ACHN (cell line): Measurements from ENCODE around the gene SFMBT1.
"Not testable (repeated sequence)": the region's sequence is repeated elsewhere in the genome, so short reads cannot be mapped to it uniquely, and the experiment has no call there.

Experiments used
- DNase-seq: peaks from one replicate; pipeline ENCODE4 v3.0.0-alpha.2; 2015
- in situ Hi-C: cut with HindIII; loops from 2 replicates; pipeline ENCODE4 v1.10.0; 2017; ENCODE audit warnings: low sequenced_read_pairs, low pct_ligation_motif_present, low pct_unique_long_range_greater_than_20kb

The SFMBT1 gene

DNA sequence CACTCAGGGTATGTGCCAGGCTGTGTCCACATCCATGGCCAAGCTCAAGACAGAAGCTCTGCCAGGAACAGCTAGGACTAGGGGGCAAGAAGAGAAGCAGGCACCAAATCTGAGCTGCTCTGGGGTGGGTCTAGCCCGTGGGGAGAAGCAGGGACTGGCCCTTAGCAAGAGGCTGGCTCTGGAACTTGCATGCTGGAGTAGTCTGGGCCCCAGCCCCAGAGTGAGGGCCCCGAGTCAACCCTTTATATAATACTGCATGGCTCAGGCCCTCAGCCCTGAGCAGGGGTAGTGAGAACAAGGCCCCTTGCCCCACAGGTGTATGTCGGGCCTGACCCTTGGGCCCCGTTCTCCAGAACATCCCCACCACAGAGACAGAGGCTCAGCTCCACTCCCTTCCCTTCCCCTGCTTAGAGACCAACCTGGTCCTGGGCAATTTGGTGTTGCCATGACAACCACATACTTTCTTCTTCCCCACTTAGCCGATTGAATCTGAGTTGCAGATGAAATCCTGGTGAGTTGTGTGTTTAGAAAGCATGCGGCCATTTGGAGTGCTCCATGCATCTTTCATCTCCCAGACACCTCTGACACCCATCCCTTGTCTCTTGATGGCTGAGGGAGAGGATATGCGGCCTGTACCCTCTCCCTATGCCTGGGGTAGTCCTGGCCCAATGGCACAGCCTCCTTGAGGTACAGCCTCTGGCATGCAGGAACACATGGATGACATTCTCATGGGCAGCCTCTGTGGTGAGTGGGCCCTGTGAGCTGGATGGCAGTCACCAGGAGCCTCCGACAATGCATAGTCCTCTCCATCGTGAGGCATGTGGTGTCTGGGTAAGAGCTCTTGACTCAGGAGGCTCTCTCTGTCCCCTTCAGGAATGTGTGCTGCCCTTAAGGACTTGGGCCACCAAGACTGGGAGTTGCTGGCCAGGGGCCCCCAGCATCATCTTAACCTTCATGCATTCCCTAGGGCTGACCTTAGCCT is 29.2 kb upstream of the SFMBT1 start:
- in situ Hi-C loops: no loop called here
- DNase-seq: no peak

DNA sequence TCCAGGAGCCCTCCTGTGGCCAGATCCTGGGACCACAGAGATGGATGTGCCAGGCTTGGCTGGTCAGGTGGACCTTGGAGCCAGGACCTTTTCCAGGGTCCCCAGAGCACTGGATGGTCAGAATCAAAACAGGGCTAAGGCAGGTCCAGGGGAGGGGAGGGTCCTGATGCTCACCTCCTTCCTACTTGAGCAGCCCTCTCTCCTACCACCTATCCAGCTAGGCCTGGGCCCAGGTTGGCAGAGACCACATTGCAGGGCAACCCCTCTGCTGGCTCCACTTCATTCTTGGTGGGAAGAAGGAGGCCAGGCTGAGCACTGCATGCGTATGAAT is 28.5 kb upstream of the SFMBT1 start:
- DNase-seq: no peak
- in situ Hi-C loops: no loop called here

DNA sequence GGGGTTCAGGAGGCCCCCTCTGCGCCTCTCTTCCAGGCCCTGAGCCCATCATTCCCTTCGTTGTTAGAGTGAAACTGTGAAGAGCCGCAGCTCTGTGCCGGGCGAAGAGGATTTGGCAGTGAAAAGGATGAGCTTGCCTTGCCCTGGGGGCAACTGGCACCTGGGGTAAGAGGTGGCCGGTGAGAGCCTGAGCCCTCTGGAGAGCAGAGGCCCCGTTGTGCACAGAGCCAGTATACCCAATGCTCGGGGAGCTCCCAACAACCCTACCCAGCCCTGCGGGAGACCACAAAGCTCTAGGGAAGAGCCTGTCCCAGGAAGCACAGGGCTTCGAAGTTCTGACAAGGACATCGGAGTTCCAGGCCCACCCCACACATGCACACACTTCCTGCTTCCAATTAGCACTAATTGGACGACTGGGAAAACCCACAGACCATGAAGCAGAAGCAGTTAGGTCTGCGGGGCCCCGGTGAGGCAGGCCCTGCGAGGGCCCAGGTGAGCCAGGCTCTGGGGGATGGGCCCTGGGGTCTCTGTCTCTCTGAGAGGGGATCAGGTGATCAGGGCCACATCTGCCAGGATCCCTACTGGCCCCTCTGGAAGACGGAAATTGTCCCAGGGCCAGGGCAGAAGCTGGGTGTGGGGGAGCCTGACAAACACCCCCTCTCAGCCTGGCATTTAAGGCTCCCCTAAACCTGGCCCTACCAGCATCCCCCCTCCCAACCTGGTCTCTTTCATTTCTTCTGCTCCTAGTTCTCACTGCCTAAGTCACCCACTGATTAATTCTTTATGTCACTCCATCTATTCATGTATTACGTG is 27.9 kb upstream of the SFMBT1 start:
- in situ Hi-C loops: no loop called here

DNA sequence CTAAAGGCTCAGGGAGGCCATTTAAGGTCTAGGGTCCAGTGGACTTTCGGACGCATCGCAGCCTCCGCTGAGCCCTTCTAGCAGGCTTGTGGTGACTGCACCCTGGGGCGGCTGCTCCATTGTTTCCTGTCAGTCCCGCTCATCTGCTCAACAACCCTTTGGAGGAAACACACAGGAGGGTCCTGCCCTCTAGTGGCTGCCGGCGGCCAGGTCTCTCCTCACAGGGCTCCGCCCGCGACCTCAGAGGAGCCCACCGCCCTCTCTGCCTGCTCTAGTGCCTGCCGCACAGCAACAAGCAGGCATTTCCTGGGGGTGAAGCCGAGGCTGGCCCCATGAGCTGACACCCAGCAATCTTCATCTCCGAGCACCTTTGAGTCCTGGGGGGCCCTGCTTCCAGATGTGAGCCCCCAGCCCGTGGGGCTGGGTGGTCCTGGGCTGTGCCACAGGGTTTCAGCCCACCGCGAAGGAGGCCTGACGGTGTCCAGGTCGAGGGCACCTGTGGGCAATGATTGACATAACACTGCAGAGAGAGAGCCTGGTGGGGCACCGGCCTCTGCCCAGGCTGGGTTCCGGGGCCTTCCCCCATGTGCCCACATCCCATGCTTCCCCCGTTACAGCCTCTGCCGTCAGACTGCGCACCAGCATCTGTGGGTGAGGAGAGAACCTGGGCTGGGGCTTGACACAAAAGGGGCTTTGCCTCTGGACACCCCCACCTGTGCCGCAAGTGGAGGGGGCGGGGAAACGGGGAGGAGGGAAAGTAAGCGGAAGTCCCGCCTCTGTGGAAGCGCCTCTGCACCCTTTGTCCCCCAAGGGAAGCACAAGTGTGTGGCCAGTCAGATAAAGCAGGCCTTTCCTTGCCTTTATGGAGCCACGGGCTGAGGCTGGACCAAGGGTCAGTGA is 27.0 kb upstream of the SFMBT1 start:
- DNase-seq: peak; percentile 64
- in situ Hi-C loops: no loop called here

More for the DNA sequence above, 27.9 kb upstream of the SFMBT1 start:
- DNase-seq: no peak

DNA sequence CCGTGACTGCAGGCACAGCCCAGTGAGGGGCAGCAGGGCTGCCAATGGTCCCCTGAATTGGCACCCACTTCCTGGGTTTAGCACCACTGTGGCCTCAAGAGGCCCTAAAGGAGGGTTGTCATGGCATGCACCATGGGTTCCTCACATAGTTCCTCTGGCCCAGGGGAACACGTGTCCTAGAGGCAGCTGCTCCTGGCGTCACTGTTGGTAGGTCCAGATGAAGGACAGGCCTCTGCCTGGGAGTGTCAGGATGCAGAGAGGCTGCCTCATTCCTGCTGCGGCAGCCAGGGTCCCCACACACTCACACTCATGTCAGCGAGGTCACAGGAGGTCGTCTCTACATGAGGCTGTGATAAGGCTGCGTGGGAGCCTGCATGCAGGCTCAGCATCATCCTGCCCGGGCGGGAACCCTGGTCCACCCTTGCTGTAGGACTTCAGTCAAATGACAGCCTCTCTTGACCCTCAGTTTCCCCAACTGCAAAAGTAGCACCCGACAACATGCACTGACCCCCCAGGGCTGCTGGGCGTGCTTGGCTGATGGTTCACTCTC is 26.1 kb upstream of the SFMBT1 start:
- in situ Hi-C loops: no loop called here
- DNase-seq: no peak

DNA sequence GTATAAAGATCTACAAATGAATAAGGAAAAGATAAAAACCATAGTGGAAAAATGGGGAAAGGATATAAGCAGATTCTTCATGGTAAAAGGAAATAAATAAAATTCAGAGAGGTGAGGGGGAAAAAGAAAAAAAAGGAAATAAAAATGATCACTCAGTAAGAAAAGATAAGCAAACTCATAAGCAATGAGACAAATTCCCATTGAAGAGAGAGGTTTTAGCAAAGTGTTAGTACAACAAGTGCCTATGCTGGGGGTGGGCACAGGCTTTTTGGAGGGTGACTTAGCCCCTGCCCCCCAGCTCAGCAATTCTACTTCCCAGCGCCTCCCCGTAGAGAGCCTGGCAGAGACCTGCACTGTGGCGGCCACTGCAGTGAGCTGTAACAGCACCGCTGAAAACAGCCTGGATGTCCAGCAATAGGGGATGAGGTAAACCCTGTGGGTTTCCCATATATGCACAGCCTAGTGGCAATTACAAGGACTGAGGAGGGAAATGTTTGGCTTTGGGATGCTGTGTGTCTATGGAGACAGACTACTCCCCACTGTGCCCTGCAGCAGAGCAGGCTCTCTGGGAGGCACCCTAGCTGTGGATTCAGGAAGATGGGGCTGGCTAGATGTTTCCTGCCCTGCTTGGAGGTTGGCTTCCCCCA is 23.7 kb upstream of the SFMBT1 start:
- in situ Hi-C loops: no loop called here
- no peak for DNase-seq

DNA sequence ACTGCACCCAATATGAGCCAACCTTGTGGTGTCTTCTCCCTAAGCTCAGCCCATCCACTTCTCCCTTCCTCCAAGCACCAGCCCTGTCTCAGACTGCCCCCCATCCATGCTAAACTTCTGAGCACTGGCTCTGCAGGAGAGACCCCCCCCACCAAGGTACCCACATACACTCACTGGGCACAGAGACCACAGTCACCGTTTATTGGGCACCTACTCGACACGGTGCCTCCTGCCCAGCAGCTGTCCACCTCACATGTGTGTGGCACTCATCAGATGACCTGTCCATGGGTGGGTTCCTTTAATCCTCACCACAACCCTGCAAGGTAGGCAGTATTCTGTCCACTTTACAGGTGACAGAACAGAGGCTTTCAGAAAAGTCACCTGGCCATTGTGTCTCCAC is 22.3 kb upstream of the SFMBT1 start:
- in situ Hi-C loops: no loop called here

DNA sequence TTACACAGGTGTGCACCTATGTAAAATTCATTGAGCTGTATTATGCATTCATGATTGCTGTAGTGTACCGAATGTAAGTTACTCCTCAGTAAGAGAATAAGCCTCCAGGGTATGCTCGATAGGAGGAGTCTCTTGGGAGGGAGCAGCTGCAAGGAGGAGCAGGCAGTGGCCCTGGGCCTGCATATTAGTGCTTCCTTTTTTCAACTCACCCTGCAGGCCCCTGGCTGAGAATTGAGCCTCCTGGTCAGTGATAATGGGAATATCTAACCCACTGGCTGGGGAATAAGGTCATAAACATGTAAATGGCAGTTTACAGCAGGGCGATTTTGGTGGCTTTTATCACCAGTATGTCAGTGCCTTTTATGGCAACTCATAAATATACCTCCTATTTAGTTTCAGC is 21.7 kb upstream of the SFMBT1 start:
- no peak for DNase-seq
- in situ Hi-C loops: no loop called here

More for the DNA sequence above, 22.3 kb upstream of the SFMBT1 start:
- DNase-seq: no peak

DNA sequence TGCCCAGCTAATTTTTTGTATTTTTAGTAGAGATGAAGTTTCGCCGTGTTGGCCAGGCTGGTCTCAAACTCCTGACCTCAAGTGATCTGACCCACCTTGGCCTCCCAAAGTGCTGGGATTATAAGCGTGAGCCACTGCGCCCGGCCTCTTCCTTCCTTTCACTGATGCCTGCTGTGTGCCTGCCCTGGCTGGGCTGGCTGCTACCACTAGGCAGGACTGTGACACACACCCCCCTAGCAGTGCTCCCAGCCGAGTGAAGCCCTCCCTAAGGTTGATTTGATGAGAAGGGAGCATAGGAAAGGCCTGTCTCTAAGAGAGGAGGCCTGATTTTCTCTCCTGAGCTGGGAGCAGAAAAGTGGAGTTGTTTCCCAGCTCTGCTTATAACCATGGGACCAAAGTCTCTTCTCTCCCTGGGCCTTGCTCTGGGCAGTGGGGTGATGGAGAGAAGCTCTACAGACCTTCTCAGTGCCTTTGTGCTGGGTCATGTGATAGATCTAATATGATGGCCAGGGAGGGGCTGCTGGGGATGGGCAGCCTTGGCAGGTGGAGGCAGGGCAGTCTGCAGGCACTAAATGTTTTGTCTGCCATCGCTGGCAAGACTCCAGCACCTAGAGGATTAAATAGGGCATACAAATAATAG is 20.1 kb upstream of the SFMBT1 start:
- in situ Hi-C loops: no loop called here
- no peak for DNase-seq

DNA sequence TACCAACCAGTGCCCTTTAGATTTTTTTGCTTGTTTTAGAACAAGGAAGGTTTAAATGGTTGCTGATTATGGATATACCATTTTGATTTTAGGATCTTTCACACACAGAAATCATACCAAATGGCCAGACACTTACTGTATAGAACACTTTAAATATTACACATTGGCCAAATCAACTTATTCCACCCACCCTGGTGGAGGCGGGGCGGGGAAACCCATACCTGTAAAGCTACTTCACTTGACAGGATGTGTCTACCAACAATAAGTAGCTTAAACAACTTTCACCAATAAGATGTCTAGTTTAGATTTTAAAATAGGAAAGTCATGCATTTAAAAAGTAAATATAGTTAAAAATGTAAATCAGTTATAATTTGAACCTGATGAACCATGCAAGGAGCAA is 17.0 kb upstream of the SFMBT1 start:
- in situ Hi-C loops: no loop called here
- DNase-seq: no peak

DNA sequence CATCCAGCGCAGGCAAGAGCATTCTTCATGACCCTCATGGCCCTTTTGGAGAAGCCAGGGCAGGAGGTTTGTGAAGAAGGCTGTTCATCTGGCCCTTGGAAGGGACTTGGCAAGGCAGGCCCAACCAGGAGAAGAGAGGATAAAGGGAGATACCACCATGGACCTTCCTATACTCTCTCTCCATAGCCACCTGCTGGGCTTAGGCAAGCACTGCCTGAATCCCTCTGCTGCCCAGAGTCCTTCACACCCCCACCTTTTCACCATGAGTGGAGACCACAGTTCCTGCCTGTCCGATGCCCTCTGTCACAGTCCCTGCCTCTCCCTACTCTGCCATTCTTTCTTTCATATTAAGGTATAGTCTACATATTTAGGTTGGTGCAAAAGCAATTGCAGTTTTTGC is 10.6 kb upstream of the SFMBT1 start:
- peak; percentile 43 for DNase-seq
- in situ Hi-C loops: no loop called here

DNA sequence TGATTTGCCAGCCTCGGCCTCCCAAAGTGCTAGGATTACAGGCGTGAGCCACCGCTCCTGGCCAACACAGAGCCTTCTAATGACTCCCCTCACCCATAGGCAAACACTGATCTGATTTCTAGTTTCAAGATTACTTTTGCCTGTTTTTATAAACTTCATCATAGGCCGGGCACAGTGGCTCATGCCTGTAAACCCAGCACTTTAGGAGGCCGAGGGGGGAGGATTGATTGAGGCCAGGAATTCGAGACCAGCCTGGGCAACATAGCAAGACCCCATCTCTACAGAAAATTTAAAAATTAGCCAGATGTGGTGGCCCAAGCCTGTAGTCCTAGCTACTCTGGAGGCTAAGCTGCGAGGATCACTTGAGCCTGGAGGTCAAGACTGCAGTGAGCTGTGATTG is 8.4 kb upstream of the SFMBT1 start:
- DNase-seq, in situ Hi-C loops: not testable (repeated sequence)

DNA sequence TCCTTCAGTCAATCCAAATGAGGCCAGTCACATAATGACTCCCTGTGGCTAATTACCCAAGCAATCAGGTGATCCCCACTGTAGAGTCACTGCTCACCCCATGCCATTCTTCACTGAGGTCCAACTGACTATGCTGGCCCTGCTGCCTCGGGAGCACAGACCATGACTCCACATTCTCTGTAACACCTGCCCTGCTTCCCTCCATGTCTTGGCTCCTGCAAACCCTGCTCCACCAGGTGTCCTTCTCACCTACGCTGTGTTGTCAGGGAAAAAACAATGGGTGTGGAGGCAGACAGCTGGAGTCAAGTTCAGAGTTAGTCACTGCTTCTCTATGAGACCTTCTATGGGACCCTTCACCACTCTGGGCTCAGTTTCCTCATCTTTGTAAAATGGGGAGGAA is 6.1 kb upstream of the SFMBT1 start:
- no peak for DNase-seq
- in situ Hi-C loops: no loop called here

DNA sequence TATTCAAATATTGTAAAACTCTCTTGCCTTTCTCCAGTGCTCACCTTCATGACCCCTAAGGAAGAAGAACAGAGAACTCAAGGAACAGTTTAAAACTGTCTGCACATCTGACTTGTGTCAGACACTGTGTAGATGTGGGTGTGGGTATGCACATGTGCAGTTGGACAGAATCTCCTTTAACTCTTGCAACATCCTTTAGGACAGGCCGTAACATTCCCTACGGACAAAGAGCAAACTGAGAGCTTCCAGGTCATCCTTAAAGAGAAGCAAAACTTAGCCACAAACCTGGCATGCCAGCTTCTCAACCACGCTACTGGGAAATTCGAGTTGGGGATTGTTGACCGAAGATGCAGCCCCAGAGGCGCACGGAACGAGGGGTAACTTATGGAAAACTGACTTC is 4.1 kb upstream of the SFMBT1 start:
- no peak for DNase-seq
- in situ Hi-C loops: no loop called here

DNA sequence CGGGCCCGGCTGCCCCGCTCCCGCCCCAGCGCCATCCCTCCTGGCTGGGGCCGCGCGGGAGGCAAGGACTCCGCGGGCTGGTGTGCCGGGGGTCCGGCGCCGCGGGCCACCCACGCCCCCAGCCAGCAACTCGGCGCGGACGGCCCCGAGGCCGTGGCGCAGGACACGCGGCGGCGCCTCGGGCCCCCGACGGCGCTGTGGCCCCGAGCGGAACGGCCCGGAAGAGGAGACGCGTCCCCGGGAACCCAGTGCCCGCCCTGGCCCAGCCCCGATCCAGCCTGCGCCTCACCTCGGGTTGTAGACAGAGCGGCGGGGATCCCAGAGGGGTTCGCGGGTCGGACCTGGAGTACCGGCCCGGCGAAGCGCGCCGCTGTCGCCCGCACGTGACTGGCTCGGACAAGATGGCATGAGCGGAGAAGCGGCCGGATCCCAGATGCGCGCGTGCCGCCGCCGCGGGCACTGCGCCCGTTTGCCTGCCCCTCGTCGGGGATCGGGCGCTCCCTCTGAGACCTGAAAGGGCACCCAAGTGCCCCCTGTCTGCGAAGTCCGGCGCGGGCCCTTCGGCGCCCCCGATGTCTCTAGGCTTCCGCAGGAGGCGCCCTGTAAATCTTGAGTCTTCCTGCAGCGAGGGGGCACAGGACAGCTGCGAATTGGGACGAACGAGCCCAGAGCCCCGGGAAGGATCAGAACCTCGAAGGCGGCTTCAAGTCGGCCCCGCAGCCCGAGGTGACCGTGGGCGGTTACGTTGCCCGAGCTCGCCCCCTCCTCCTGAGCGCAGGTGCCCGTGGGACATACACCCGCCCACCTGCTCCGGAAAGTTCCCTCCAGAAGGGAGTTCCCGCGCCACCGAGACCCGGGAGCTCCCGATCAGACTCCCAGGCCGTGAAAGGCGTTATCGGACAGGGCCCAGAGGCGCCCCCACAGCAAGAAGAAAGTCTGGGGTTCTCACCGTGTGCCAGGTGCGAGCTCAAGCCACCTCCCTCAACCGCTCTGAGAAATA is 598 bp upstream of the SFMBT1 start:
- in situ Hi-C loops: no loop called here
- peak; percentile 65 for DNase-seq

DNA sequence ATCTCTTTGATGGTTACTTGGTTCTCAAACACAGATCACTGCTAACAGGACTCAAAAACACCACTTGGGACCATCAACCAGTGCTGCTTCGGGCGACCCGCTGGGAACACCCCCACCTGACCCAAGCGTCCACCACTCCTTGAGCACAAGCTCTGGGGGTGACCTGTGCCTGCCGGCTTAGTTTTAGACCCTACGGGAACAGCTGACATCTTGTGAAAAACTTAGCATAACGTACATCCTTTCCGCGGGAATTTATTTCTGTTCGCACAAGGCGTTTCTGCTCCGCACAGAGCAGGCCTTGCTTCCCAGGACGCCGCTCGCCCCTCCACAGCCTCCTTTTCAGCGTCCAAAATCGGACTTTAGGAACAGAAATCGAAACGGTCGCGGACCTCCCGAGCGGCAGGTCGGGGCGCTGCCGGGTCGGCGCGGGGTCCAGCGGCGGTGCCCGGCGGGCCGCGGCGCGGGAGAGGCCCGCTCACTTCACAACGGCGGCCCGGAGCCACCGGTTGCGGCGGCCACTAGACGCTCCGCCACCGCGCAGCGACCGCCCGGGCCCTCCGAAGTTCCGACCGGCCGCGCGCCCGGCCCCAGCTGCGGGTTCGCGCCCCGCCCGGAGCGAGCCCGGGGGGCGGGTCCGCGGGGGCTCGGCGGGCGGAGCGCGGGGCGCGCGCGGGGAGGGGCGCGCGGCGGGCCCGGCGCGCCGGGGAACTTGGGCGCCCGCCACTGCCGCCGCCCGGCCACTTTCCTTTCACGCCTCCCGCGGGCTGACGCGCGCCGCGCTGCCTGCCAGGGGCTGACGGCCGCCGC is 959 bp downstream of the SFMBT1 start:
- in situ Hi-C loops: no loop called here
- DNase-seq: peak; percentile 60
